Activated CD4-positive, alpha-beta T cell treated with anti-CD3 and anti-CD28 coated beads, Interleukin-2, amount 10 ng/mL, durations not matched to agents 24 days and 14 days (primary cell): Measurements from ENCODE around the gene JAM2. TPM values are rescaled to one million over a fixed set of nuclear protein-coding genes. Genes with fewer than 3 reads are reported as not detected.
"Not testable (repeated sequence)": the region's sequence is repeated elsewhere in the genome, so short reads cannot be mapped to it uniquely, and the experiment has no call there.

Experiments
- DNase-seq: peaks from one replicate; pipeline ENCODE4 v3.0.0; 2022
- H3K27ac Mint-ChIP-seq: one replicate; pipeline ENCODE4 v1.8.0; 2022; ENCODE audit warnings: mild to moderate bottlenecking, mixed read lengths
- H3K27me3 Mint-ChIP-seq: one replicate; pipeline ENCODE4 v1.8.0; 2022; ENCODE audit warnings: mixed read lengths
- H3K36me3 Mint-ChIP-seq: one replicate; pipeline ENCODE4 v1.8.0; 2022; ENCODE audit warnings: low read depth, mild to moderate bottlenecking, mixed read lengths
- H3K4me1 Mint-ChIP-seq: one replicate; pipeline ENCODE4 v1.8.0; 2021; ENCODE audit warnings: mixed read lengths
- H3K4me3 Mint-ChIP-seq: one replicate; pipeline ENCODE4 v1.8.0; 2022; ENCODE audit warnings: mild to moderate bottlenecking, moderate library complexity, mixed read lengths
- H3K9me3 Mint-ChIP-seq: one replicate; pipeline ENCODE4 v1.8.0; 2021; ENCODE audit warnings: mixed read lengths
- intact Hi-C: fragments of 100-400 bp; cut with micrococcal nuclease; formaldehyde crosslinking; loops from one replicate; pipeline ENCODE4 v1.15.1; 2023
- total RNA-seq: library from RNA; stranded (reverse); gene quantifications from 2 replicates; pipeline ENCODE4 v1.2.3, GENCODE V29; 2022

JAM2 gene
- total RNA-seq, 1 donor from 2014 or later: 0.33 TPM

GRCh38 chr21:25714066-25714465 lies 75.0 kb downstream of the JAM2 start:
- H3K9me3 Mint-ChIP-seq, H3K4me3 Mint-ChIP-seq, H3K36me3 Mint-ChIP-seq, H3K27me3 Mint-ChIP-seq, DNase-seq, H3K27ac Mint-ChIP-seq, H3K4me1 Mint-ChIP-seq, intact Hi-C loops: not testable (repeated sequence)

- H3K4me3 Mint-ChIP-seq: no peak overlapping the region
- no peak overlapping the region for H3K27ac Mint-ChIP-seq
- intact Hi-C loops: no loop called here
- DNase-seq: no peak
- no peaks in the 10 kb centered on the region for H3K9me3 Mint-ChIP-seq
- no peaks in the 10 kb centered on the region for H3K27me3 Mint-ChIP-seq
- peaks cover 19% of the 10 kb centered on the region for H3K36me3 Mint-ChIP-seq
- peaks cover 2% of the 10 kb centered on the region for H3K4me1 Mint-ChIP-seq
Observed at GRCh38 chr21:25717491-25718147, 78.6 kb downstream of the JAM2 start.

- DNase-seq: no peak
- Mint-ChIP-seq H3K4me3 (no peak overlapping the region), H3K36me3 (peaks cover 52% of the 10 kb centered on the region), H3K4me1 (peaks cover 2% of the 10 kb centered on the region), H3K27me3 (no peaks in the 10 kb centered on the region), H3K27ac (no peak overlapping the region), H3K9me3 (no peaks in the 10 kb centered on the region)
- intact Hi-C loops: no loop called here
Observed at GRCh38 chr21:25721987-25722386, 82.9 kb downstream of the JAM2 start.

GRCh38 chr21:25722631-25723030 lies 83.6 kb downstream of the JAM2 start:
- intact Hi-C loops: no loop called here
- no peak overlapping the region for H3K27ac Mint-ChIP-seq

GRCh38 chr21:25732091-25732760 lies 93.2 kb downstream of the JAM2 start:
- intact Hi-C loops: loop anchor here (10.0 kb wide), 1 partner anchor 227 kb away; no protein-coding TSS in a partner anchor
- peaks cover 43% of the 10 kb centered on the region for H3K36me3 Mint-ChIP-seq
- H3K4me1 Mint-ChIP-seq: peaks cover 36% of the 10 kb centered on the region
- H3K4me3 Mint-ChIP-seq: peak overlapping the region; percentile 21
- DNase-seq: no peak
- peaks cover 4% of the 10 kb centered on the region for H3K27me3 Mint-ChIP-seq
- no peak overlapping the region for H3K27ac Mint-ChIP-seq
- no peaks in the 10 kb centered on the region for H3K9me3 Mint-ChIP-seq

More at GRCh38 chr21:25722631-25723030, 83.6 kb downstream of the JAM2 start:
- H3K4me1 Mint-ChIP-seq: peaks cover 2% of the 10 kb centered on the region
- no peaks in the 10 kb centered on the region for H3K9me3 Mint-ChIP-seq
- no peak overlapping the region for H3K4me3 Mint-ChIP-seq
- peaks cover 54% of the 10 kb centered on the region for H3K36me3 Mint-ChIP-seq
- no peaks in the 10 kb centered on the region for H3K27me3 Mint-ChIP-seq
- DNase-seq: no peak

GRCh38 chr21:25733859-25734653 lies 95.0 kb downstream of the JAM2 start:
- intact Hi-C loops: loop anchor here (1.0 to 10.0 kb wide), 4 partner anchors 67 to 435 kb away; partner anchors contain the start of gene MRPL39
- peak overlapping the region; percentile 100 for H3K4me3 Mint-ChIP-seq
- peak; percentile 73 for DNase-seq
- peaks cover 4% of the 10 kb centered on the region for H3K27me3 Mint-ChIP-seq
- H3K4me1 Mint-ChIP-seq: peaks cover 35% of the 10 kb centered on the region
- H3K27ac Mint-ChIP-seq: peak overlapping the region; percentile 100
- H3K36me3 Mint-ChIP-seq: peaks cover 28% of the 10 kb centered on the region
- no peaks in the 10 kb centered on the region for H3K9me3 Mint-ChIP-seq

GRCh38 chr21:25734654-25734903 lies 95.5 kb downstream of the JAM2 start:
- peak overlapping the region; percentile 100 for H3K27ac Mint-ChIP-seq
- H3K36me3 Mint-ChIP-seq: peaks cover 25% of the 10 kb centered on the region
- H3K27me3 Mint-ChIP-seq: peaks cover 4% of the 10 kb centered on the region
- peaks cover 35% of the 10 kb centered on the region for H3K4me1 Mint-ChIP-seq
- no peak for DNase-seq
- H3K4me3 Mint-ChIP-seq: peak overlapping the region; percentile 100
- intact Hi-C loops: loop anchor here (1.0 to 10.0 kb wide), 4 partner anchors 67 to 435 kb away; partner anchors contain the start of gene MRPL39
- no peaks in the 10 kb centered on the region for H3K9me3 Mint-ChIP-seq

- H3K27ac Mint-ChIP-seq: peak within 1 kb of the TSS; percentile 100
- H3K36me3 Mint-ChIP-seq: peaks cover 22% of the 10 kb centered on the region
- no peaks in the 10 kb centered on the region for H3K9me3 Mint-ChIP-seq
- DNase-seq: peak; percentile 99
- H3K4me1 Mint-ChIP-seq: peaks cover 35% of the 10 kb centered on the region
- intact Hi-C loops: loop anchor here (1.0 to 10.0 kb wide), 5 partner anchors 66 to 434 kb away; partner anchors contain the start of gene MRPL39
- peak within 1 kb of the TSS; percentile 100 for H3K4me3 Mint-ChIP-seq
- peaks cover 4% of the 10 kb centered on the region for H3K27me3 Mint-ChIP-seq
Observed at GRCh38 chr21:25734904-25735645, 96.0 kb downstream of the JAM2 start, which contains the start of the genes ATP5PF and GABPA. Gene ATP5PF, minus strand, starts transcription at chr21:25734904. Its CDS starts 5,110 bp downstream, at chr21:25729794. Gene GABPA, plus strand, starts transcription at chr21:25734972. Its CDS starts 6,627 bp downstream, at chr21:25741599.

GRCh38 chr21:25735646-25736597 lies 96.9 kb downstream of the JAM2 start:
- H3K4me3 Mint-ChIP-seq: peak overlapping the region; percentile 100
- intact Hi-C loops: loop anchor here (5.0 to 10.0 kb wide), 2 partner anchors 231 to 314 kb away; no protein-coding TSS in a partner anchor
- peak; percentile 92 for DNase-seq
- peaks cover 21% of the 10 kb centered on the region for H3K36me3 Mint-ChIP-seq
- H3K4me1 Mint-ChIP-seq: peaks cover 35% of the 10 kb centered on the region
- no peaks in the 10 kb centered on the region for H3K9me3 Mint-ChIP-seq
- peaks cover 4% of the 10 kb centered on the region for H3K27me3 Mint-ChIP-seq
- peak overlapping the region; percentile 100 for H3K27ac Mint-ChIP-seq

GRCh38 chr21:25737421-25737820 lies 98.4 kb downstream of the JAM2 start:
- H3K27me3 Mint-ChIP-seq: peaks cover 4% of the 10 kb centered on the region
- no peak overlapping the region for H3K4me3 Mint-ChIP-seq
- intact Hi-C loops: loop anchor here (5.0 to 10.0 kb wide), 2 partner anchors 233 to 315 kb away; no protein-coding TSS in a partner anchor
- peaks cover 32% of the 10 kb centered on the region for H3K4me1 Mint-ChIP-seq
- no peak overlapping the region for H3K27ac Mint-ChIP-seq
- DNase-seq: no peak
- H3K9me3 Mint-ChIP-seq: no peaks in the 10 kb centered on the region
- H3K36me3 Mint-ChIP-seq: peaks cover 17% of the 10 kb centered on the region

- H3K27ac Mint-ChIP-seq: no peak overlapping the region
- H3K4me1 Mint-ChIP-seq: peaks cover 3% of the 10 kb centered on the region
- no peak overlapping the region for H3K4me3 Mint-ChIP-seq
- H3K27me3 Mint-ChIP-seq: no peaks in the 10 kb centered on the region
- H3K9me3 Mint-ChIP-seq: no peaks in the 10 kb centered on the region
- intact Hi-C loops: no loop called here
- peaks cover 5% of the 10 kb centered on the region for H3K36me3 Mint-ChIP-seq
- no peak for DNase-seq
Observed at GRCh38 chr21:25742900-25743299, 103.8 kb downstream of the JAM2 start.

- DNase-seq: no peak
- Mint-ChIP-seq H3K36me3 (peaks cover 11% of the 10 kb centered on the region), H3K9me3 (no peaks in the 10 kb centered on the region), H3K4me3 (no peak overlapping the region), H3K4me1 (peaks cover 4% of the 10 kb centered on the region), H3K27ac (no peak overlapping the region), H3K27me3 (no peaks in the 10 kb centered on the region)
- intact Hi-C loops: no loop called here
Observed at GRCh38 chr21:25744854-25745253, 105.8 kb downstream of the JAM2 start.
